Right renal pelvis (tissue), 4 donors: ENCODE measurements around the gene OR1S2. TPM values are rescaled to one million over a fixed set of nuclear protein-coding genes. Genes with fewer than 3 reads are reported as not detected.
"Not testable (repeated sequence)": the region's sequence is repeated elsewhere in the genome, so short reads cannot be mapped to it uniquely, and the experiment has no call there.

ENCODE experiments used
- DNase-seq, 4 donors: peaks; one replicate each; pipeline ENCODE4 v3.0.0-alpha.2; 2013; ENCODE audit warnings: low read depth in 4 of 4, low spot score in 3 of 4, missing footprints in 1 of 4
- polyA plus RNA-seq, 4 donors: library from polyadenylated mRNA; unstranded; fragments of 120-200 nt; gene quantifications; one replicate each; pipeline ENCODE4 v1.2.1, GENCODE V29; 2013; ENCODE audit not compliant: insufficient read length in 4 of 4

The OR1S2 gene, protein sequence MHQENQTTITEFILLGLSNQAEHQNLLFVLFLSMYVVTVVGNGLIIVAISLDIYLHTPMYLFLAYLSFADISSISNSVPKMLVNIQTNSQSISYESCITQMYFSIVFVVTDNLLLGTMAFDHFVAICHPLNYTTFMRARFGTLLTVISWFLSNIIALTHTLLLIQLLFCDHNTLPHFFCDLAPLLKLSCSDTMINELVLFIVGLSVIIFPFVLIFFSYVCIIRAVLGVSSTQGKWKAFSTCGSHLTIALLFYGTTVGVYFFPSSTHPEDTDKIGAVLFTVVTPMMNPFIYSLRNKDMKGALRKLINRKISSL
- not detected for polyA plus RNA-seq

GRCh38 chr11:58204042-58204441 lies at the start of gene OR1S2:
Gene OR1S2, minus strand, starts transcription at chr11:58204142. Its CDS starts 0 bp downstream, at chr11:58204142.
- no peak for DNase-seq

- DNase-seq = no peak
Observed at GRCh38 chr11:58243954-58244353, 40.0 kb upstream of the OR1S2 start.

GRCh38 chr11:58227956-58228615 lies 24.1 kb upstream of the OR1S2 start:
- DNase-seq = no peak

DNA sequence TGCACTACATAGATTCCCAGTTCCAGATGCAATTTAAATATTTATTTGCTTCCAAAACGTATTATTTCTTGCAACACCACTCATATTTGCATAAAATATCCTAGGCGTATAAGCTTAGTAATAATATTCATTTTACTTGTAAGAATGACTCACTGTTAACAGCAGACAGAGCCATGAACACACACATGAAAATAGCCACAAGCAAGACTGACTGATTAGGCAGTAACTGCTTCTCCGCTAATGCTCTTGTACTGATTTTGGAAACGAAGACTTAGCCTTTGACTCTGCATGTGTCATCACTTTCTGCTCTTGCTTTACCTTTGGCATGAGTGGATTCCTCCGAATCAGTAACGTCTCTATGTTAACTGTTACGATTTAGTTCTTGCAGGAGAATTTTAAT lies 18.8 kb upstream of the OR1S2 start:
- no peak for DNase-seq

GRCh38 chr11:58216476-58216875 lies 12.5 kb upstream of the OR1S2 start:
- no peak for DNase-seq

GRCh38 chr11:58212420-58212819 lies 8.5 kb upstream of the OR1S2 start, which contains the start of gene OR1S1:
Gene OR1S1, plus strand, starts transcription at chr11:58212720.
- DNase-seq = not testable (repeated sequence)

DNA sequence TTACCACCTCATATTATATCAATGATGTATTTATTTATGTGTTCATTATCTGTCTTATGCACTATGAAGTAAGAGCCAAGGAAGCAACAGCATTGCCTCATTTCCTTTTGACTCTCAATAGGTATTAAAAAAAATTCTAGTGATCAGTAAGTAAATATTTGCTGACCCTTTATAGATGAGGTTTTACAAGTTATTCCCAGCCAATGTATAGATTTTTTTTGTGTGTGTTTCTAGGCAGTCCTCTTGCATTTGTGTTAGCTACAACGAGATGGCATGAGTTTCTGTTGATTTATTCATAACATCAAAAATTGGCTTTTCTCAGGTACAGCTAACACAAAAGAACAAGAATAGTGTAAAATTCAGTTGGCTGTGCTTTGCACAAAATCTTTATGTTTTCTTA lies 4.7 kb downstream of the OR1S2 start:
- no peak for DNase-seq

GRCh38 chr11:58195939-58196338 lies 8.0 kb downstream of the OR1S2 start:
- no peak for DNase-seq

GRCh38 chr11:58193391-58193790 lies 10.6 kb downstream of the OR1S2 start:
- no peak for DNase-seq

DNA sequence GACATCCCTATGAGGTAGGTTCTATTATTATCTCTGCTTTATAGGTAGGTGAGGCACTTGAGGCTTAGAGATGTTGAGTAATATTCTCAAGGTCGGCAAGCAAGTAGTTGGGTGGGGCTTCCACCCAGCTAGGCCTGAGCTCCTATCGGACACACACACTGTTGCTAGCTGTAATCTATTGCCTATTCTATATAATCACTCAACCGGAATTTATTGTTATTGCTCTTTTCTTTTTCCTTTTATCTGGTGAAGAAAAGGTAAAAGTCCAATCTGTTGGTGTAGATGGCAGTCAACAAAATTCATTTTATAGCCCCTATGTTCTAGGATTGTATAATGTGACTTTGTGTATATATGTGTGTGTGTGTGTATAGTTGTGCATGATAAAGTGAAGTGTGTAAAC lies 11.7 kb downstream of the OR1S2 start:
- no peak for DNase-seq

DNA sequence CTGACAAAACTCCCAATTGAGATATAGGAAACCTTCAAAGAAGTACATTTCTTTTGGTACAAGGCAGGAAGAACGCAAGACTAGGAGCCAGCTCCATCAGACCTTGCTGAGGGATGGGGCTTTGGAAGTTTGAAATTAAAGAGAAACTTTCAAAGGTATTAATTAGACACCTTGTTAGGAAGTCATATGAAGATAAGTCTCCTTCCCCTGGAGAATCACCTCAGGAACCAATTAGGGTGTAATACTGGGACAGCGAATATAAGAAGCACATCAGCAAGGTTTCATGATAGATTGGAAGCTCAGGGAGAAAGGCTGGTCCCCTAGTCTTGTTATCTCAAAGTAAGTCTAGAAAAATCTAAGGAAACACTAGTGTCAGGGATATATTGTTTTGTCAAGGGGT lies 15.2 kb downstream of the OR1S2 start, which contains the start of gene OR9Q2:
TSS of gene OR9Q2 (plus strand) at position 301 of the 400 bp plus-strand sequence. CDS start 1,421 bp downstream, outside the sequence.
- DNase-seq = no peak

- DNase-seq = no peak
Observed at GRCh38 chr11:58186938-58187337, 17.0 kb downstream of the OR1S2 start.

- DNase-seq = no peak
Observed at GRCh38 chr11:58179648-58180047, 24.3 kb downstream of the OR1S2 start.

GRCh38 chr11:58178444-58178843 lies 25.5 kb downstream of the OR1S2 start:
- DNase-seq = no peak

- DNase-seq = no peak
Observed at GRCh38 chr11:58177409-58178054, 26.4 kb downstream of the OR1S2 start.

DNA sequence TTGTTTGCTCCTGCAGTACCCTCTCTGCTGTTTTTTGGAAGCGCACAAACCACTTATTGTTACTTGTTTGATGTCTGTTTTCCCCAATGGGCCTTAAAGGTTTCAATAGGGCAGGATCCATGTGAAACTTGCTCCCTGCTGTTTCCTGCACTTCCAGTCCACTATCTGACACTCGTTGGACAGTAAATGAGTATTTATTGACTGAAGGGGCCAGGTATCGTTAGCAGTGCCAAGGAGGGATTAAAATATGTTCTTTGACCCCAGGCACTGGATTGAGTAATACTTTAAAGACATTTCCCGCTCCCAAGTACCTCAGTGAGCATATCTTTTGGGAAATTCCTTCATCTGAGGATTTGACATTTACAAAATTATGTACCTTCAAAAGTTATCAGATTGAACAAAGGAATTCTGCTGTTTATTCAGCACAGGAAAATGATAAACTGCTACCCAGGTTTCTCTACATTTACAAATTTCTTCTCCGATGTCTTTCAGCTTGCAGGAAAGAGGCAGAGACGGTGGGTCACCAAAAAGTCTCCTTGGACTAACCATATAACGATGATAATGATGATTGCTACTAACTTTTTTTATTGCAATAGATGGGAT lies 38.3 kb downstream of the OR1S2 start:
- no peak for DNase-seq

- no peak for DNase-seq
Observed at GRCh38 chr11:58164990-58165389, 39.0 kb downstream of the OR1S2 start.

DNA sequence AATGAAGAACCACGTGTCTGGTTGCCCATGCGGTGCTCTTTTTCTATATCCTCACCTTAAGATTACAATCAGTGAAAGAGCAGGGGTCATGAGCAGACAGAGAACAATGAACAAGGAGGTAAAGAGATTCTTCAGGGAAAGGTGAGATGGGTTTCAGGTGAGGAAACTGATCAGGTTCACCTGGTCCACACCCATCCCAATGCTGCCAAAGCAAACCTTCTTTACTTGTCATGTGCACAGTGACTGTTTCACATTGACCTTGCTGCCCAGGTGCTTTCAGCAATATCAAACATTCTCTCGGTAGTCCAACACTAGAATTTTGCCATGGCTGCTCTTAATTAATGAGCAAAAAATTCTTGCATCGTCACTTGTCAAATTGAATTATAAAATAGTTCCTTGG lies 39.6 kb downstream of the OR1S2 start:
- no peak for DNase-seq
